Erythroblast (primary cell): Measurements from ENCODE around the gene ITPKC.

Experiments used
- GATA1 ChIP-seq: IDR thresholded peaks from 2 replicates; pipeline ENCODE4 v1.6.1; 2011; ENCODE audit warnings: low read depth, mild to moderate bottlenecking, control low read depth, low read length, moderate library complexity
- POLR2A ChIP-seq: IDR thresholded peaks from 2 replicates; pipeline ENCODE4 v1.6.1; 2011; ENCODE audit warnings: mild to moderate bottlenecking, low read length

GRCh38 chr19:40709817-40710216, 7.1 kb upstream of the ITPKC start:
- TF ChIP-seq POLR2A = no peak
- TF ChIP-seq GATA1 = no peak
